Stomach (tissue), 4 donors: ENCODE results near the gene AKT2.

Source experiments
- CTCF ChIP-seq, 7 experiments: fragments of 450-650 bp in 4 of 7; fragments of 200-600 bp in 3 of 7; sonication (generic) in 3 of 7; IDR thresholded peaks; one replicate each; pipeline ENCODE4 v1.5.1; 2016 to 2019; ENCODE audit warnings: antibody characterized with exemption in 7 of 7, control low read depth in 2 of 7, mild to moderate bottlenecking in 1 of 7
- EP300 ChIP-seq: sonication (generic); formaldehyde crosslinking; IDR thresholded peaks from one replicate; pipeline ENCODE4 v1.6.1; 2017; ENCODE audit warnings: antibody characterized with exemption
- POLR2AphosphoS5 ChIP-seq, 3 donors: sonication (generic); formaldehyde crosslinking; IDR thresholded peaks; one replicate each; pipeline ENCODE4 v1.6.1; 2016; ENCODE audit warnings: antibody characterized with exemption in 3 of 3

GRCh38 chr19:40309666-40310065 is 24.5 kb upstream of the AKT2 start:
- TF ChIP-seq EP300 (no peak), POLR2AphosphoS5 (IDR thresholded peaks at IDR 0.05) (no peak), CTCF (IDR thresholded peaks at IDR 0.05) (no peak)
